ENCODE data around the gene TANC1.

Gene TANC1

DNA sequence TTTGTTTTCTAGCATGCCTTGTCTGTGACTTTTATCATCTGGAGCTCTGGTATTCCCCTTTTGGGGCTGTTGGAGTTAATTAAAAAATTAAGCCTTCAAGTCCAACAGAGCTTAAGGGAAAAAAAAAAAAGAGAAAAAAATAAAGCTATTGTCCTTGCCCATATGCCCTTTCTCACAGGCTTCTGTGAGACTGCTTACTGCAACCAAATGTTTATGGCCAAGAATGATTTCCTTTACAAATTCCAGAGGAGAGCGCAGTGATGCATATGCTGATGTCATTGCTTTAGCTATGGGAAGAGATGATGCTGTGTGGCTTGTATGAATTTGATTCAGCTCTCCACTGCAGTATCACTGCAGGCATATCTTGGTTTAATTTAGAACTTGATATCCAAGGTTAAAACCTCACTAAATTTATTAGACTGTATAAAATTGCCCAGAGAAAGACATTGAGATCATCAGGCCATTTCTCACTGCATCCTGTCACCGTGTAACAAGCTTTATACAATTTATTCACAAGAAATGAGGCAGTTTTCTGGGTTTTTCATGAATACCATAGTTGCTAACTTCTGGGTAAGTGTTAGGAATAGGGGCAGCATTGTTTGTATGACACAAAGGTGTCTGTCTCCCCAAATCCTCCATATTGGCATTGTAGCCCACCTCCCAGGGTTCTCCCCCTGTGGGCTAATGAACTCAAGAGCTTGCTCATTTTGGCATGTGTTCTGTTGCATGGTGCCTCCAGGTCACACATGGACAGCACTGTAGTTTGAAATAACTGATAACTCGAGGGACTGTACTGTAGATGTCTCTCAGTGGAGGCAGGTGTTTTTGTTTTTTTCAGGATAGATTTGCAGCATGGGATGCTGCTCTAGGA, 85.0 kb downstream of the TANC1 start:
- no peak overlapping the region for H3K27ac ChIP-seq (ENCODE audit: low read length)
- ATAC-seq (ENCODE audit: insufficient read depth, low read depth) (no peak), DNase-seq (no peak)
- no peaks in the 10 kb centered on the region for H3K79me2 ChIP-seq (ENCODE audit: insufficient read depth, low read length)
- H3K27me3 ChIP-seq (ENCODE audit: insufficient read depth, low read length, poor library complexity), result no peaks in the 10 kb centered on the region
- H3K4me2 ChIP-seq (ENCODE audit: insufficient read depth, low read length), result no peak overlapping the region
- no peak overlapping the region for H2AFZ ChIP-seq (ENCODE audit: low read depth, low read length)
- no peaks in the 10 kb centered on the region for H4K20me1 ChIP-seq (ENCODE audit: insufficient read depth, low read length)
- no peak overlapping the region for H3K4me3 ChIP-seq (ENCODE audit: low read depth in 1 of 2, low read length in 2 of 2)
- H3K9me3 ChIP-seq (ENCODE audit: insufficient read depth, low read length, severe bottlenecking), result no peaks in the 10 kb centered on the region
- TF ChIP-seq, protein P1, sequence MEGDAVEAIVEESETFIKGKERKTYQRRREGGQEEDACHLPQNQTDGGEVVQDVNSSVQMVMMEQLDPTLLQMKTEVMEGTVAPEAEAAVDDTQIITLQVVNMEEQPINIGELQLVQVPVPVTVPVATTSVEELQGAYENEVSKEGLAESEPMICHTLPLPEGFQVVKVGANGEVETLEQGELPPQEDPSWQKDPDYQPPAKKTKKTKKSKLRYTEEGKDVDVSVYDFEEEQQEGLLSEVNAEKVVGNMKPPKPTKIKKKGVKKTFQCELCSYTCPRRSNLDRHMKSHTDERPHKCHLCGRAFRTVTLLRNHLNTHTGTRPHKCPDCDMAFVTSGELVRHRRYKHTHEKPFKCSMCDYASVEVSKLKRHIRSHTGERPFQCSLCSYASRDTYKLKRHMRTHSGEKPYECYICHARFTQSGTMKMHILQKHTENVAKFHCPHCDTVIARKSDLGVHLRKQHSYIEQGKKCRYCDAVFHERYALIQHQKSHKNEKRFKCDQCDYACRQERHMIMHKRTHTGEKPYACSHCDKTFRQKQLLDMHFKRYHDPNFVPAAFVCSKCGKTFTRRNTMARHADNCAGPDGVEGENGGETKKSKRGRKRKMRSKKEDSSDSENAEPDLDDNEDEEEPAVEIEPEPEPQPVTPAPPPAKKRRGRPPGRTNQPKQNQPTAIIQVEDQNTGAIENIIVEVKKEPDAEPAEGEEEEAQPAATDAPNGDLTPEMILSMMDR (IDR thresholded peaks at IDR 0.05; ENCODE audit: borderline replicate concordance, extremely low read depth, low read length, poor library complexity, severe bottlenecking), result no peak
- no peak for TF ChIP-seq EZH2 (IDR thresholded peaks at IDR 0.05; ENCODE audit: borderline replicate concordance, low read depth, low read length, severe bottlenecking)
- no peak overlapping the region for H3K9ac ChIP-seq (ENCODE audit: low read depth, low read length)
- H3K36me3 ChIP-seq (ENCODE audit: insufficient read depth, low read length), result no peaks in the 10 kb centered on the region
- no peaks in the 10 kb centered on the region for H3K4me1 ChIP-seq (ENCODE audit: insufficient read depth, low read length)

DNA sequence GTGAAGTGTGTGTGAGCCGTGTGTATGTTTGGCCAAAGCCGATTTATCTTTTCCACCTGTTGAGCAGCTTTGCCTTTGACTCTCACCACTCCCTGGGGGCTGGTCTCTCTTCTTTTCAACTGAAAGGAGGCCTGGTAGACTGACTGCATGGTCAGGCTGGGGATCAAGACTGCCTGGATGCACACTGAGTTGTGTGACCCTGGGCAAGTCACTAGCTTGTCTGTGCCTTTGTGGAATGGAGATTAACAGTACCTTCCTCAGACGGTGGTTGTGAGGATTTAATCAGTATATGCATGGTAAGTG, 85.5 kb downstream of the TANC1 start:
- Histone ChIP-seq H3K4me1 (ENCODE audit: insufficient read depth, low read length) (no peaks in the 10 kb centered on the region), H3K79me2 (ENCODE audit: insufficient read depth, low read length) (no peaks in the 10 kb centered on the region), H3K27ac (ENCODE audit: low read length) (no peak overlapping the region), H3K36me3 (ENCODE audit: insufficient read depth, low read length) (no peaks in the 10 kb centered on the region), H3K4me2 (ENCODE audit: insufficient read depth, low read length) (no peak overlapping the region), H3K9ac (ENCODE audit: low read depth, low read length) (no peak overlapping the region), H3K4me3 (ENCODE audit: low read depth in 1 of 2, low read length in 2 of 2) (no peak overlapping the region), H2AFZ (ENCODE audit: low read depth, low read length) (no peak overlapping the region), H3K27me3 (ENCODE audit: insufficient read depth, low read length, poor library complexity) (no peaks in the 10 kb centered on the region), H3K9me3 (ENCODE audit: insufficient read depth, low read length, severe bottlenecking) (no peaks in the 10 kb centered on the region), H4K20me1 (ENCODE audit: insufficient read depth, low read length) (no peaks in the 10 kb centered on the region)
- no peak for DNase-seq
- no peak for TF ChIP-seq EZH2 (IDR thresholded peaks at IDR 0.05; ENCODE audit: borderline replicate concordance, low read depth, low read length, severe bottlenecking)
- TF ChIP-seq, protein P1 (IDR thresholded peaks at IDR 0.05; ENCODE audit: borderline replicate concordance, extremely low read depth, low read length, poor library complexity, severe bottlenecking), result no peak
- ATAC-seq (ENCODE audit: insufficient read depth, low read depth), result no peak

DNA sequence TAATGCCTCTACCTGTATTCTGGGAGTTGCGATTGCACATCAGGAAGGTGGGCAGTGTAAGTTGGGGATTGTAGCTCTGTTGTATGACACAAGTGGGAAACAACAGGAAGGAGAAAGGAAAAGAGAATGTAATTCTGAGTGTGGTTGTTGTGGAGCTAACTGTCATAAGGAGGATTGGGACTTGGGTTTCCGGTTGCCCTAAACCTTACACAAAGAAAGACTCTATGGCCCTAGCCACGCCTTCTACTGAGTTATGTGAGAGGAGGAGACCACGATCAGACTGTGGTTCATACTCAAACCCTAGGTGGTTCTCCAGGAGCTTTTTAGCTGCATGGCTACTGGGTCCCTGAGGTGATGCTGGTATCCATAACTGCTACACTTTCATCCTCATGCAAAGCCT, 86.5 kb downstream of the TANC1 start:
- Histone ChIP-seq H3K4me2 (ENCODE audit: insufficient read depth, low read length) (no peak overlapping the region), H3K9me3 (ENCODE audit: insufficient read depth, low read length, severe bottlenecking) (no peaks in the 10 kb centered on the region), H3K36me3 (ENCODE audit: insufficient read depth, low read length) (no peaks in the 10 kb centered on the region), H4K20me1 (ENCODE audit: insufficient read depth, low read length) (no peaks in the 10 kb centered on the region), H3K4me1 (ENCODE audit: insufficient read depth, low read length) (no peaks in the 10 kb centered on the region), H3K27ac (ENCODE audit: low read length) (no peak overlapping the region), H3K79me2 (ENCODE audit: insufficient read depth, low read length) (no peaks in the 10 kb centered on the region), H3K9ac (ENCODE audit: low read depth, low read length) (no peak overlapping the region), H2AFZ (ENCODE audit: low read depth, low read length) (no peak overlapping the region), H3K27me3 (ENCODE audit: insufficient read depth, low read length, poor library complexity) (no peaks in the 10 kb centered on the region), H3K4me3 (ENCODE audit: low read depth in 1 of 2, low read length in 2 of 2) (no peak overlapping the region)
- ATAC-seq (ENCODE audit: insufficient read depth, low read depth) (peak; percentile 84), DNase-seq (peak; percentile 10)
- TF ChIP-seq, protein P1 (IDR thresholded peaks at IDR 0.05; ENCODE audit: borderline replicate concordance, extremely low read depth, low read length, poor library complexity, severe bottlenecking), result no peak
- no peak for TF ChIP-seq EZH2 (IDR thresholded peaks at IDR 0.05; ENCODE audit: borderline replicate concordance, low read depth, low read length, severe bottlenecking)

All from DND-41 (cell line).